NCI-H2029 (cell line): ENCODE results near the gene ZNRF3.
"Not testable (repeated sequence)": the region's sequence is repeated elsewhere in the genome, so short reads cannot be mapped to it uniquely, and the experiment has no call there.

Source experiments
- DNase-seq: peaks from one replicate; lab custom pipeline; 2025; lab: John Stamatoyannopoulos, UW

ZNRF3 gene

GRCh38 chr22:29069463-29069862, 186.1 kb downstream of the ZNRF3 start:
- no peak for DNase-seq

- no peak for DNase-seq
Observed at GRCh38 chr22:29070490-29070889, 187.1 kb downstream of the ZNRF3 start.

GRCh38 chr22:29071261-29072045, 188.1 kb downstream of the ZNRF3 start:
- no peak for DNase-seq

GRCh38 chr22:29072193-29072978, 189.0 kb downstream of the ZNRF3 start:
- DNase-seq, result peak; percentile 78

GRCh38 chr22:29072979-29073617, 189.7 kb downstream of the ZNRF3 start, which contains the start of gene KREMEN1:
TSS of gene KREMEN1 (plus strand) at chr22:29073035. CDS start at chr22:29073131, 96 bp downstream.
- DNase-seq, result no peak

- DNase-seq, result no peak
Observed at GRCh38 chr22:29073618-29074275, 190.4 kb downstream of the ZNRF3 start.

- DNase-seq, result no peak
Observed at GRCh38 chr22:29074276-29074772, 191.0 kb downstream of the ZNRF3 start.

- no peak for DNase-seq
Observed at GRCh38 chr22:29078036-29078868, 194.9 kb downstream of the ZNRF3 start.

GRCh38 chr22:29078869-29079207, 195.5 kb downstream of the ZNRF3 start:
- DNase-seq, result no peak

GRCh38 chr22:29079218-29079901, 196.0 kb downstream of the ZNRF3 start:
- DNase-seq, result peak; percentile 68

- DNase-seq, result no peak
Observed at GRCh38 chr22:29080106-29080975, 197.0 kb downstream of the ZNRF3 start.

GRCh38 chr22:29081517-29082236, 198.3 kb downstream of the ZNRF3 start:
- DNase-seq, result no peak

- no peak for DNase-seq
Observed at GRCh38 chr22:29082826-29083545, 199.6 kb downstream of the ZNRF3 start.

- not testable (repeated sequence) for DNase-seq
Observed at GRCh38 chr22:29083576-29083932, 200.2 kb downstream of the ZNRF3 start.

- no peak for DNase-seq
Observed at GRCh38 chr22:29083933-29084591, 200.7 kb downstream of the ZNRF3 start.

GRCh38 chr22:29087012-29087411, 203.6 kb downstream of the ZNRF3 start:
- no peak for DNase-seq

- no peak for DNase-seq
Observed at GRCh38 chr22:29088809-29089208, 205.4 kb downstream of the ZNRF3 start.

GRCh38 chr22:29089507-29089906, 206.1 kb downstream of the ZNRF3 start:
- no peak for DNase-seq
